Measurements from ENCODE around the gene RSPH1.

The RSPH1 gene

DNA sequence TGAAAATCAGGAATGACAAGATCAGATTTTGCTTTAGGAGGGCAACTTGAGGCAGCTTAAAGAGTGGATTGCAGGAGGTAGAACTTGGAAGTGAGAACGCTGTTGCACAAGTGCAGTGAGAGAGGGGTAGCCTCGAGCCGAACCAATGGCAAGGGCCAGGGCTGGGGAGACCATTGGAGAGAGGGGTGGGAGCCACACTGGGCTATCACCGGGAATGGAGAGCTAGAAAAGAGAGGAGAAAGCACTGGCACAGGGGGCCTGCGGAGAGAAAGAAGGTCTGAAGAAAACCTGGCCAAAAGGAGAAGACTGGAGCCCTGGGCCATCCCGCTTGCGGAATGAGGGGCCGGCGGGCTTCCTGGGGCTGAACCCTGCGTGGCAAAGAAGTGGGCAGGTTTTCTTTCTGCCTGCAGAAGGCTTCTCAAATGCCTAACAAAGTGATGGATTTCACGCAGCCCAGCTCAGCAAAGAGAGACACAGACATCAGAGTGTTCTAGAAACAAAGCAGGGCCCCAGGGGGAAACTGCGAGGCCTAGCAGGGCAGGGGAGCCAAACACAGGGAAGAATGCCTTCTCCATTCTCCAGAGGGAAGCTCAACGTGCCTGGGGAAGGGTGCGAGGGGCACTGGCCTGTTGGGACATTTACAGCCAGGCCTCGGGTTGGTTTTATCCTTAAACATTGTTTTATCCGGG is 16.5 kb upstream of the RSPH1 start:
- no peak for DNase-seq

DNA sequence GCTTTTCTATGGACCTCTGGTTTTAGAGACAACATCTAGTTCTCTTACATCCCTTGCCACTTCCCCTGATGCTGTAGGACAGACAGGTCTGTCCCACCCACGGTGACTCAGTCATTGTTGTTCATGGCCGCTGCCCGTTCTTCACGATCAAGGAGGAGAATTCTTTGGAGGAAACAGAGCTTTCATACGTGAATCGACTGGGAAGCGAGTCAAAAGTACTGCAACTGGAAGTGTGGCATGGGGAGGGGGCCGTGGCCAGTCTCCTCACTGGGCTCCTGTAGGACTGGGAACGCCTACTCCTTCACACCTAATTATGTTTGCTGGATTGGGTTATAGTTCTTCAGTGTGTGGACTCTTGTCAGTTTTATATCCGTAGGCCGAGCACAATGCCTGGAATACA is 13.2 kb upstream of the RSPH1 start:
- DNase-seq: peak; percentile 55

DNA sequence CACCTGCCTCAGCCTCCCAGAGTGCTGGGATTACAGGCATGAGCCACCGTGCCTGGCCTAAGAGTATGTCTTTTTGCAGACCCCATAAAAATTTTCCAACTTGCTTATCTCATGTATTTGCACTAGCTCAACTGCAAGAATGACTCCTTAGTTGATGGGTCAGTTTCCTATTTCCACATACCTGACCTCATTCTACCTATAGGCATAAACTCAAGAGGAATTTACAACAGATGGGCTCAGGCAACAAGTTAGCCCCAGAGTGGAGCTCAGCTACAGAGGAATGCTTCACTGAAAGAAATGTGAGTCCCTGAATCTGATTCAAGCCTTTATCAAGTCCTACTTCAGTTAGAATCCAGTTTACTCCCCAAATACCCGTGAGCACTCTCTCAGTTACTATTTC is 12.3 kb upstream of the RSPH1 start:
- no peak for DNase-seq

DNA sequence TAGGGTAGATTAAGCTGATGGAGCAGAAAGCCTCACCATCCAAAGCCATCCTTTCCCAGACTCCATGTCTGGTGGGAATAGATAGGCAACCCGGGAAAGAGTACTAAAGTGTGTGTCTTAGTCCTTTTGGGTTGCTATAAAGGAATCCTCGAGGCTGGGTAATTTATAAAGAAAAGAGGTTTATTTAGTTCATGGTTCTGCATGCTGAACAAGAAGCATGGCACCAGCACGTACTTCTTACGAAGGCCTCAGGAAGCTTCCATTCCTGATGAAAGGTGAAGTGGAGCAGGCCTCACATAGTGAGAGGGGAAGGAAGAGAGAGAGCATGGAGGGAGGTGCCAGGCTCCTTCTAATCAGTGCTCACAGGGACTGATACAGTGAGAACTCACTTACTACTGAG is 11.4 kb upstream of the RSPH1 start:
- no peak for DNase-seq

DNA sequence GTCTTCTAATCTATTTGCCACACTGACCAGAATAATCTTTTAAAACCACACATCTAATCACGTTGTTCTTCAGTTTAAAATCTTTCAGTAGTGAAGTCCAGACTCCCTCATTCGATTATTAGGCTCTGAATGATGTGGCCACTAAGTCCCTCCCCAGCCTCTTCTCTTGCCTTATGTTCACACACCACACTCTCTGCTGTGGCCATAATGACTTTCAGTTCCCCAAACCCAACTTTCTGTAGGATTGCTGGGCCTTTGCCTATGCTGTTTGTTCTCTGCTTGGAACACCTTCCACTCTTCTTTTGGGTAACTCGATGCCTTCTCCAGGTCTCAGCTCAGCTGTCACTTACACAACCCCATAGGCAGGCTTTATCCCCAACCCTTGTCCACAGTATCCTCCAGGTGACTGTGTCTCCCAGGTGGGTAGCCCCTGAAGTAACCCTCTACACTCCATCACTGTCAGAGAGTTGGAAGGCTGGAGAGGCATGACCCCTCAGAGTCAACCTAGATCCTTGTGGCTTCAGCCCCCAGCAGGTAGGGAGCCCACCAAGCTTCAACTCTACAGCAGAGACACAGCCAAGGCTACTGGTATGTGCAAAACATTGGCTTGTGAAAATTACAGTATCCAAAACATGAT is 9.2 kb upstream of the RSPH1 start:
- DNase-seq: no peak

DNA sequence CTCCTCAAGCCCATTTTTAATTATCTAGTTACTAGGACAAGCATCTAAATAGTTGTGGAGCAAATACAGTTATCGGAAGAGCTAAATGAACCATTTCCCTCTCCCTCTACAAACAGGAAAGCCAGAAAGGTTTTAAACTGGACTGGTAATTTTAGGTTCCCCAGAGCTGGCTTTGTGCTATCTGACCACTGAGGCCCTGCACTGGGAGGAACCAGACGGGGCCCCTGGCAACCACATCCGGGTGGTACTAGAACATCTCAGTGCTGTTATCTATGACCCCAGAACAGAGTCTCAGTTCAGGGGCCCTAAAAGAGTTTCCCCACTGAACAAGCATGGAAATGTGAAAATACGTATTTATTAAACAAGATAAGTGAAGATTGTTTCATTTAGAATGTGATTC is 7.7 kb upstream of the RSPH1 start:
- DNase-seq: no peak

DNA sequence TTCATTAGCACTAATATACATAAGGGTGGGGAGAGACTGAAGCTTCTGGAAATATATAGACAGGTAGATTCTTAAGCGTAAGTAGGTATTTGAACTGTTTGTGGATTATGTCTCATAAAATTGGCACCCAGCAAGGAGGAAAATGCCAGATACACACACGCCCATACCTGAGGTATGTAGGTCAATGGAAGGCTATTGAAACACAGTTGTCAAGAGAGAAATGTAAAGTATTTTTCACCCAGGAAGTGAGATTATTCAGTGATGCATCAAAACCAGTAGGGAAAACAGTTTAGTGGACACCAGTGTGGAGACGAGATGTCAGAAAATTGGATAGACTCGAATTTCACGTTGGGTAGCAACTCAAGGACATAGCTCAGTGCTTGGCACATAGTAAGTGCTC is 4.7 kb upstream of the RSPH1 start:
- no peak for DNase-seq

DNA sequence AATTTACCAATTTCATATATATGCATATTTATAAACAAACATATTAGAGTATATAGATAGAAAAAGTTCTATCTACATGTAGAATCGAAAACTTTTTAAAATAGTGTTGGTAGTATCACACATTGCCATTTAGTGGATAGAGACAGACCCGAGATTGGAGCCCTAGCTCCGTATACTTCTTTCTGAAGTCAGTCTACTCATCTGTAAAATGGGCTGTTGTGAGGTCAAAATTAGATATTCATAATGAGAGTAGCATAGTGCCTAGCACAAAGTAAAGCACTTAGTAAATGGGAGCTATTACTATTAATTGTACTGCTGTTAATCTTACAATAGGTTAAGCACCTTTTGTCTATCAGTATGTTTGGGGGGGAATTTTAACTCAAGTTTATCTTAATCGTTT is 4.2 kb upstream of the RSPH1 start:
- DNase-seq: no peak

DNA sequence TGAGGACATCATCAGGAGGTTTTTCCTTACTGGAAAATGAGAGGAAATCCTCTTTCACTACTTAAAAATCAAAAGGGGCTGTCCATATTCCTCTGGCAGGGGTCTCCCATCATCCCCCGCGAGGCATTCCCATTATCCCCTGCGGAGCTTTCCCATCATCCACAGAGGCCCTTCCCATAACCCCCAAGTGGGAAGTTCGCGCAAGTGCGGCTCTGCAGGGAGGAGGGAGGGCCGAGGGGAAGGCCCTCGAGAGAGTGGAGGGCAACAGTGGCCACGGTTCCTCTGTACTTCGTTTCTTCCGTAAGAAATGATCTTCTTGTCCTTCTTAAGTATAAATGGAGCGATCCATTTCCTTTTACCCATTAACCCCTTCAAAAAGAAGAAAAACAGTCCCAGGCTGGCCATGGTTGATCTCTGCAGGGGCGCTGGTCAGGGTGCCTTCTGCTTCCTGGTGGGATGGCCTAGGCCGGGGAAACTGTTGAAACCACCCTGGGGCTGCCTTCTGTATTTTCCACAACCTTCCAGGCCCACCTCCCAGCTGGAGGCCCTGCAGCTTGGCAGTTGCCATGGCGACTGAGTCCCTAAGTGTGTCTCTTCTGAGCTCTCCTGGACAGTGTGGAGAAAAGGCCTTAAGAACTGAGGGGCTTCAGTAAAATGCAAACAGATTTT is 3.6 kb upstream of the RSPH1 start:
- peak; percentile 80 for DNase-seq

DNA sequence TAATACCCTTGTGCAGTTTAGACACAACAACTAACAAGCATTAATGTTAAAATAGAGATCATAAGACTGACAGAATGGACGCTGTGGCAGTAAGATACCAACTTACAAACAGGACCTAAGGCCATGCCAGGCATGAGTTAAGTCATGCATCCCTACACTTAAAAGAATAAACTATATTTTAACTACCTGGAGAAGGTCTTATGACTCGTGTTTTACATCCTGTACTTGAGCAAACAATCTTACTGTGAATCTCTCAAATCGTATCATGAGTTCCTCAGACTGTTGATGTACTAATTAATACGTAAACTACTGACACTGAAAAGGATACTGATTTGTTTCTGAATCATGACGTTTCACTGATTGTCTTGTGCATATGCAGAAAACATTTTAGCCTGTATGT is 2.0 kb upstream of the RSPH1 start:
- no peak for DNase-seq

DNA sequence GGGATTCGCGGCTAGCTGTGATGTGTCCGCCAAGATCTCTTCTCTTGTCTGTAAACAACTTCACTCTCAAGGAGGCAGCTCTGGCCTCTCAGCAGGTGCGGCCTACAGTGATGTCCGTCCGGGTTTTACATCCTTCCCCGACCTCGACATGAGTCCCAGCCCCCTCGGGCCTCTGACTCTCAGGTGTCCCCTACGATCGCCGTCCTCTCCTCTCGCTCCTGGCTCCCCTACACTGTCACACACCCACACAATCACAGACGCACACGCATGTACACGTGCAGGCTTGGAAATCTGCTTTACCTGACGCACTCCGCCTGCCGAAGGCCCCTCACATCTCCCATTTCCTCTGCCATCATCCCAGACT is 797 bp upstream of the RSPH1 start:
- DNase-seq: no peak

DNA sequence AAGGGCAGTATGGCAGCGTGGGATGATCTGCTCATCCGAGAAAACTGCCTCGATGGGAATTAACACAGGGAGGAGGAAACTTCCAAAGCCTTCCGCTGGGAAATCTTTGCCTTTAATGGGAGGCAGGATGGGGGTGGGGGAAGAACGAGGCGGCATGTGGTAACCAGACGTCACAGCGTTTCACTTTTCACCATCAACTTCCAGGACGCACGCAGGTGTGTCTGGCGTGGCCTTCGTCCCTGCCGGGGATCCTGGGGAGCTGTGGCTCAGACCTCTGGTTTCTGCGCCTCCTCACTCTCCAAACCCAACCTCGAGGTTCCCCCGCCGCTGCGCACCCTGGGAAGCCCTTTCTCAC is 282 bp downstream of the RSPH1 start:
- no peak for DNase-seq

DNA sequence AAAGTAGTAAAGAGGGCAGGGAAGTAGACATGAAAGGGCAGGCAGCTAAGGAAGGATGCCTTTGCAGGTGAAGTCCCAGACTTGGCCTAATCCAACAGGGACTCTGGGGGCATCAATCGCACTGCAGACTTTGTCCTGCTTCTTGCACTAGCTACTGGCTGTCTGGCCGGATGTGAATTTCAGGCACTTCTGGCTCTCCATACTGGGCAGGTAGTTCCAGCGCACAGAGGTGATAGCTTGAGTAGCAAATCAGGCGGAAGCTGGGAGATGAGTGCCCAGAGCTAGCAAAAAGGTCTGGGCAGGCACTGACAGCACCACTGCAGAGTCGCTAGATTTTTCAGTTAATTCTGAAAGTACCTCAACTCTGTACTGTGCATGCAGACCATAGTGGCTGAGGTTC is 997 bp downstream of the RSPH1 start:
- DNase-seq: no peak

DNA sequence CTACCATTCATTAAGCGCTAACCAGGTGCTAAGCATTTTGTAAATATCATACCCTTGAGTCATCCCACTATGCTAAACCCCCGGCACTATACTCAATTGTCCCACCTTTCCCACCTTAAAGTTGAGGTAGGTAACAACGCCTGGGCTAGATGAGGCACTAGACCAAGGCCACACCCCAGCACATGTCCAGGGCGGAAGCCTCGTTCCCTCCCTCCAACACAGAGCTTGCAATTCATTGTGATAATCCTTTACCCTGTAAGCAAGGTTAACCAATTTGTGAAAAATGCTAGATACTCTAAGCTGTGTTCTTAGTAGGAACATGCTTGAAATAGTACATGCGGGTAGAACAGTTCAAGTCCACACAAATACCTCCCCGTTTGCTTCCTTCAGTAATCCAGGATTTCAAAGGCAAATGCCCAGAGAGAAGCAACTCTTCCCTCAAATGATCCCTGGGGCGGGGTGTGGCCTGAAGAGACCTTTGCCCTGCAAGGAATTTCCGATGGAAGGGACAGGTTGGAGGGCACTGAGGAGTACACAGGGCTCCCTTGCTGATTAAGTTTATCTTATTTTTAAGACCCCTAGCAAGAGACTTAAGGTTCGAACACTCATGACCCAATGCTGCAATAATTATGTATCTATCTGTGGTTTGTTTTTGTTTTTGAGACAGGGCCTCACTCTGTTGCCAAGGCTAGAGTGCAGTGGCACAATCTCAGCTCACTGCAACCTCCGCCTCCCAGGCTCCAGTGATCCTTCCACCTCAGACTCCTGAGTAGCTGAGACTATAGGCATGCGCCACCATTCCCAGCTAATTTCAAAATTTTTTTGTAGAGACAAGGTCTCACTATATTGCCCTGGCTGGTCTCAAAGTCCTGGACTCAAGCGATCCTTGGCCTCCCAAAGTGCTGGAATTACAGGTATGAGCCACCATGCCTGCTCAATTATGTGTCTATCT is 2.6 kb downstream of the RSPH1 start:
- no peak for DNase-seq

DNA sequence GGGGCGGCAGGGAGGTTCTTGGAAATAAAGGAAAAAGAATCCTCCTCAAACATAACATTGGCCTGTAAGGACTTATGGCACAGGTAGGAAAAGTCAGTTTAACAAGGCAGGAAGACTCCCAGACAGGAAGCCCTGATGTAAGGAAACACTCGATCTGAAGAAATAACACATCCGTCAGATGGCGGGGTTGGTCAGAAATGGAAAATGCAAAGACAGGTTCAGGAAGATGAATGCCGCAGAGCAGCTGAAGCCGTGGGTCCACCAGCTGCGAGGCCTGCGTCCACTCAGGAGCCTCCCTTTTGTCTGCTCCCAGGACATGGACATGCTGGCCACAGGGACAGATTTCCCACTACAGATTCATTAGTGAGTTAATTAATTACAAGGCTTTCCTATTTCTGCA is 3.8 kb downstream of the RSPH1 start:
- DNase-seq: no peak

DNA sequence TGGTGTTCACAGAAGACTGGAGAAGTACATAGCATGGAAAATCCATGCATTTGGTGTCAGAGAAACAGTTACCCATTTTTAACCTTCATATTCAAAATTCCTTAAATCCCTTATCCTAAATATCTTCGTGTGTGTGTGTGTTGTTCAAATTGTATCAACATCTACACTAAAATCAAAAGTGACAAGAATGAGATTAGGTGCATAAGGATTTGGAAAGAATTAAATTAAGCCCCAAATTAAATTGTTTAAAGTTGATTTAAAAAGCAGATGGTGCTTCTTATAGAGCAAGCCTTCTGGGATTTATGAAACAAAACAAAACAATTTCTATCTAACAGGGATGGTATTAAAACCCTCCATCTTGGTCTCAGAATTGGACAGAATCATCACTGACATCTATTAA is 4.7 kb downstream of the RSPH1 start:
- no peak for DNase-seq

DNA sequence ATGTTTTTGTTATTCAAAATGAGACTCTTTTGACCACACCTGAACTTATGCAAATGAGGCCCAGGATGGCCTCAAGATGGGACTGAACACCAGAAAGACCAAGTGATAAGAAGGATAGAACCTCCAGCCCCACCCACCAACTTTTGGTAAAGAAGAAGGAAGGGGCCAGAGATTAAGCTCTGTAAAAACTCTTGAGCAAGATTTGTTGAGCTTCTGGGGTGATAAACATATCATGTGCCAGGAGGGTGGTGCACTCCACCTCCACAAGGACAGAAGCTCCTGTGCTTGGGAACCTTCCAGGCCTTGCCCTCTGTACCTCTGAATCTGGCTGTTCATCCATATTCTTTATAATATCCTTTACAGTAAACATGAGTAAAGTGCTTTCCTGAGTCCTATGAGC is 5.3 kb downstream of the RSPH1 start:
- DNase-seq: no peak

DNA sequence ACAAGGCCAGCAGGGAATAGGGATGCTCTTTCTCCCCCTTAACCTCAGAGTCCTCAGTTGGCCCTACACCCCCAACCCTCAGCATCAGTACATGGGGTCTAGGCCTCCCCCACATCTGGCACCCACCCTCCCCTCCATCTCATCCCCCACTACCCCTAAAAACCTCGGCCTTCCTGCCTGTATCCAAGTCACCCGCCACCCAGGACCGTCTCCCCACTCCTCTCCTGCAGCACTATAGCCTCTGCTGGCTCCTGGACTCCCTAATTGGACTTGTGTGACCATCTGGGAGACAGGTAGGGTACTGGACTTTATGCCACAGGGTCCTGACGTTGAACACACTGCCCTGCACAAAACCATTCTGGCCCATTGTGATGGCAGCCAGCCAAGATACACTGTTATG is 6.0 kb downstream of the RSPH1 start:
- DNase-seq: no peak

DNA sequence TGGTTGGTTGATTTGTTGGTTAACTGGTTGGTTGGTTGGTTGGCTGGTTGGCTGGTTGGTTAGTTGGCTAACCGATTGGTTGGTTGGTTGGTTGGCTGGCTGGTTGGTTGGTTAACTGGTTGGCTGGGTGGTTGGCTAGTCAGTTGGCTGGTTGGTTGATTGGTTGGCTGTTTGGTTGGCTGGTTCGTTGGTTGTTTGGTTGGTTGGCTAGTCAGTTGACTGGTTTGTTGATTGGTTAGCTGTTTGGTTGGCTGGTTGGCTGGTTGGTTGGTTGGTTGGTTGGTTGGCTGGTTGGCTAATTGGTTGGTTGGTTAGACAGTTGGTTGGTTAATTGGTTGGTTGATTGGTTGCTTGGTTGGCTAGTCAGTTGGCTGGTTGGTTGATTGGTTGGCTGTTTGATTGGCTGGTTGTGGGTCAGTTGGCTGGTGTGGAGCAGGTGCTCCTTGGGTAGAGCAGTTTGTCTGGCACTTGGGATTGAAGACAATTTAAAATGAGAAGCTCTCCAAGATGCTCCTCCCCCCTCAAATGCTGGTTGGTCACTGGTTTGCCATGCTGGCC is 6.9 kb downstream of the RSPH1 start:
- no peak for DNase-seq

DNA sequence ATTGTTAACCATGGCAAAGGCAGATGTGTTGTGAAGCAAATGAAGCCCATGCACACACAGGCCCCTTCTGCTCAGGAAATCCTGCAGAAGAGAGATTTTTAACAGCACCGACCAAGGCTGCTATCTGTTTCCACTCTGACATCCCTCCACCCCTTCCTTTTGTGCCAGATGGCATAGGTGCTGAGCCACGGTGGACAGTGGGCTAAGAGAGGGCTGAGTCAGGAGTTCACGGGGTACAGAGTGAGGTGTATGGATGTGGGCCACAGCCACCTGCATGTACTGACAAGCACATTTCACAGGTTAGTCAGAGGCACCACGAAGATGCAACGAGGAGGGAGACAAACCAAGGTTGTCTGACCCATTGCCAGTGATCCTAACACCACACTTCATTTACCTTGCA is 9.5 kb downstream of the RSPH1 start:
- DNase-seq: no peak

DNA sequence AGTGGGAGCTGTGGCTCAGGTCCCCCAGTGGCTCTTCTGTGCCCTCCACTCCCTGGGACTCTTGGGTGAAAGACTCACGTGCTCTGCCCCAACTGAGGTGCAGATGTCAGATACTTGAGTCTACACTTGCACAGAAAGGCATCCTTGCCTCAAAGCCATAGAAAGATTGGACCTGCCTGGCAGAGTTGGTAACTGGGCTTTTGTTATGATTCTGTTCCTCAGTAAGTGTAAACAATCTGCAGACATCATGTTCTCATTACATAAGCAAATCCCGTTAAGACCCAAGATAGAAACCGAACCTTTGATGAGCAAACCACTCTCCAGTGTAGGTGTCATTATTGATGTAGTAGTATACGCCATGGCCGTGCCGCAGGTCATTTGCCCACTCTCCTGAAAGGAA is 10.0 kb downstream of the RSPH1 start:
- DNase-seq: no peak

DNA sequence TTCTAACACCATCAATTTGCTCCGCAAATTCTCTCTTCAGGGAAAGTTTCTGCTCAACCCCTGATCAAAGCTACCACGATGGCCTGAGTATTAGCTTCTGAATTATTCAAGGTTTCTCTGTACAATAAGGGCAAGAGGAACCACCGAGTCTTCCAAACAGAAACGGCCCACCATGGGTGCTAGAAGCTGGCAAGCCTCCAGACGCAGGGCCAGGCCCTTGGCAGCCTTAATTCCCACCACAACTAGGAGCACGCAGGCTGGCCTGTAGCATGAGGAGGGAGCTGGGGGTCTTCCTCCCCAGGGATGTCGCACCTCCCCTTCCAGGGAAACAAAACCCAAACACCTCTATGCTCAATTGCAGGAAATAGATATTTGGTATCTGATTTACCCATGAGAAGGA is 11.1 kb downstream of the RSPH1 start:
- no peak for DNase-seq

DNA sequence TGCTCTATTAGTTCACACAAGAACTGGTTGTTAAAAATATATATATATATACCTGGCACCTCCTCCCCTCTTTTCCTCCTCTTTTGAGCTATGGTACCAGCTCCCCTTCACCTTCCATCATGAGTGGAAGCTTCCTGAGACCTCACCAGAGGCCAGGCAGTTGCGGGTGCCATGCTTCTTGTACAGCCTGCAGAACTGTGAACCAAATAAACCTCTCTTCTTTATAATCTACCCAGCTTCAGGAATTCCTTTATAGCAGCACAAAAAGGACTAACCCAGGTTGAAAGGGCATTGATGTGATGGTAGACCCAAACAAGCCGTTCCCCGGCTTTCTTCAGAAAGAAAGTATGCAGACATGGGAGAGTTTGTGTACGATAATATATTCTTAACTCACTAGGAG is 14.9 kb downstream of the RSPH1 start:
- no peak for DNase-seq

All from eye (tissue), 1 donor.